Suprapubic skin (tissue), 4 donors: Measurements from ENCODE around the gene PPME1.

Experiments
- CTCF ChIP-seq, 2 donors: fragments of 200-600 bp in 1 of 2; fragments of 450-650 bp in 1 of 2; sonication (generic) in 1 of 2; IDR thresholded peaks; one replicate each; pipeline ENCODE4 v1.5.1; 2016 to 2019; ENCODE audit warnings: antibody characterized with exemption in 2 of 2, mild to moderate bottlenecking in 1 of 2, moderate library complexity in 1 of 2
- EP300 ChIP-seq: sonication (generic); formaldehyde crosslinking; IDR thresholded peaks from one replicate; pipeline ENCODE4 v1.6.1; 2017; ENCODE audit warnings: antibody characterized with exemption
- POLR2A ChIP-seq, 2 donors: fragments of 450-650 bp; IDR thresholded peaks; one replicate each; pipeline ENCODE4 v1.6.1; 2017; ENCODE audit warnings: antibody characterized with exemption in 2 of 2, mild to moderate bottlenecking in 2 of 2, moderate library complexity in 2 of 2
- POLR2AphosphoS5 ChIP-seq, 3 donors: sonication (generic); formaldehyde crosslinking; IDR thresholded peaks; one replicate each; pipeline ENCODE4 v1.6.1; 2017; ENCODE audit warnings: antibody characterized with exemption in 3 of 3

GRCh38 chr11:74171997-74172396 lies 908 bp downstream of the PPME1 start:
- TF ChIP-seq CTCF (IDR thresholded peaks at IDR 0.05) (no peak), EP300 (no peak), POLR2A (IDR thresholded peaks at IDR 0.05) (no peak), POLR2AphosphoS5 (IDR thresholded peaks at IDR 0.05) (no peak)
